Measurements from ENCODE around the gene AUTS2.

GRCh38 chr7:69653806-69654205 lies 55.5 kb downstream of the AUTS2 start:
- TF ChIP-seq, protein P1, sequence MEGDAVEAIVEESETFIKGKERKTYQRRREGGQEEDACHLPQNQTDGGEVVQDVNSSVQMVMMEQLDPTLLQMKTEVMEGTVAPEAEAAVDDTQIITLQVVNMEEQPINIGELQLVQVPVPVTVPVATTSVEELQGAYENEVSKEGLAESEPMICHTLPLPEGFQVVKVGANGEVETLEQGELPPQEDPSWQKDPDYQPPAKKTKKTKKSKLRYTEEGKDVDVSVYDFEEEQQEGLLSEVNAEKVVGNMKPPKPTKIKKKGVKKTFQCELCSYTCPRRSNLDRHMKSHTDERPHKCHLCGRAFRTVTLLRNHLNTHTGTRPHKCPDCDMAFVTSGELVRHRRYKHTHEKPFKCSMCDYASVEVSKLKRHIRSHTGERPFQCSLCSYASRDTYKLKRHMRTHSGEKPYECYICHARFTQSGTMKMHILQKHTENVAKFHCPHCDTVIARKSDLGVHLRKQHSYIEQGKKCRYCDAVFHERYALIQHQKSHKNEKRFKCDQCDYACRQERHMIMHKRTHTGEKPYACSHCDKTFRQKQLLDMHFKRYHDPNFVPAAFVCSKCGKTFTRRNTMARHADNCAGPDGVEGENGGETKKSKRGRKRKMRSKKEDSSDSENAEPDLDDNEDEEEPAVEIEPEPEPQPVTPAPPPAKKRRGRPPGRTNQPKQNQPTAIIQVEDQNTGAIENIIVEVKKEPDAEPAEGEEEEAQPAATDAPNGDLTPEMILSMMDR (IDR thresholded peaks at IDR 0.05): no peak
- no peak for TF ChIP-seq POLR2A (IDR thresholded peaks at IDR 0.05)
